NCI-H510A treated with DMSO at 0.1 percent for 48 hours (cell line): ENCODE data around the gene FASN.
"Not testable (repeated sequence)": the region's sequence is repeated elsewhere in the genome, so short reads cannot be mapped to it uniquely, and the experiment has no call there.

Source experiments
- DNase-seq: peaks from one replicate; lab custom pipeline; 2025; lab: John Stamatoyannopoulos, UW

FASN gene

DNA sequence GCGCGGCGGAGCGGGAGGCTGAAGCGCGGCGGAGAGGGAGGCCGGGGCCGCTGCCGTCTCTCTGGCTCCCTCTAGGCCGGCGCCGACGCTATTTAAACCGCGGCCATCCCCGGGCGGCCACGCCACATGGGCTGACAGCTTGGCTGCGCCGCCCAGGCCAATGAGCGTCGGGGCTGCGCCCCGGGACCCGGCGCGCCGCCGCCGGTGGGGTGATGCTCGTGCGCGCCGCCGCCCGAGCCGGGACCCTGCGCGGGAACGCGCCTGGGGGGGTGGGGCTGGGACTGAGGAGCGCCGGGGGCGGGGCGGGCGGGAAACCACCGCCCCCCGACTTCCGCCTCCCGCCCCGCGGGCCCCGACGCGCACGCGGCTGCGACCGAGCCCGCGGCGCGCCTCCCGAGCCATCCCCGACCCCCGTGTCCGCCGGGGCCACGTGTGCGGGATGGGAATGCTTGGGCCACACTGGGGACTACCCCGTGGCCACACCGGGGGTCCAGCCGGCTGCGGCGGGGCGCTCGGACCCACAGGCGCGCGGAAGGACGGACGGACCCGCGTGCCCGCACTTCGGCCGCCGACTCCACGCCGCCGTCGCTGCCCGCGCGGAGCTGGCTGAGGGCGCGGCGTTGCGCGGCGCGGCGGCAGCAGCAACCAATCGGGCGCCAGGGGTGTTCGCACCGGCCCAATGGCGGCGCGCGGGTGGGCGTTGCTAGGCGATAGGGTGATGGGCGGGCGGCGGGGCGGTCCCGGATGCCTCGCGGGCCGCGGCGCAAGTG, at the start of gene FASN:
FASN (minus strand) TSS at position 68 of the 770 bp plus-strand sequence. CDS start 1,791 bp downstream, outside the sequence.
- DNase-seq: peak; percentile 87

DNA sequence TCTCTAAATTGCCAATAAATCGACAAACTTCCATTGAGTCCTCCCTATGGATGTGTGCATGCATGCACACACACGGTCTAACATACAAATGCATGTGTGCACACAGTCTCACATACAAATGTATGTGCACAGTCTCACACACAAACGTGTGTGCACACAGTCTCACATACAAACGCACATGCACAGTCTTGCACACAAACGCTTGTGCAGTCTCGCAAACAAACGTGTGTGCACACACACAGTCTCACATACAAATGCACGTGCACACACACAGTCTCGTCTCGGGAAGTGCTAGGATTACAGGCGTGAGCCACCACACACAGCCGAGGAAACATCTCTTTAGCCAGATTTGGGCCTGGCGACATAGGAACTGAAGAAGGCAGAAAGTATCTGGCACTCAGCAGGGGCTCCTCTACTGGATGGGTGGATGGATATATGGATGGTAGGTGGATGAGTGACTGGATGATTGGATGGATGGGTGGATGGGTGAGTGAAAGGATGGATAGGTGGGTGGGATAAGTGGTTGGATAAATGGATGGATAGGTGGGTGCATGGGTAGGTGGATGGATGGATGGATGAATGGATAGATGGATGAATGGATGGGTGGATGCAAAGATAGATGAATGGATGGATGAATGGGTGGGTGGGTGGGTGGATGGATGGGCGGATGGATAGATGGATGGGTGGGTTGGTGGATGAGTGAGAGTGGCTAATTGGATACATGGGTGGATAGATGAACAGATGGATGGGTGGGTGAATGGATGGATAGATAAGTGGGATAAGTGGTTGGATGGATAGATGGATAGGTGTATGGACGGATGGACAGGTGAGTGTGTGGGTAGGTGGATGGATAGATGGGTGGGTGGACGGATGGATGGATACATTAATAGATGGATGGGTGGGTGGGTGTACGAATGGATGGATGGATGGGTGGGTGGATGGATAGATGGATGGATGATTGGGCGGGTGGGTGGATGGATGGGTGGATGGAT, 48.9 kb upstream of the FASN start:
- DNase-seq: no peak

DNA sequence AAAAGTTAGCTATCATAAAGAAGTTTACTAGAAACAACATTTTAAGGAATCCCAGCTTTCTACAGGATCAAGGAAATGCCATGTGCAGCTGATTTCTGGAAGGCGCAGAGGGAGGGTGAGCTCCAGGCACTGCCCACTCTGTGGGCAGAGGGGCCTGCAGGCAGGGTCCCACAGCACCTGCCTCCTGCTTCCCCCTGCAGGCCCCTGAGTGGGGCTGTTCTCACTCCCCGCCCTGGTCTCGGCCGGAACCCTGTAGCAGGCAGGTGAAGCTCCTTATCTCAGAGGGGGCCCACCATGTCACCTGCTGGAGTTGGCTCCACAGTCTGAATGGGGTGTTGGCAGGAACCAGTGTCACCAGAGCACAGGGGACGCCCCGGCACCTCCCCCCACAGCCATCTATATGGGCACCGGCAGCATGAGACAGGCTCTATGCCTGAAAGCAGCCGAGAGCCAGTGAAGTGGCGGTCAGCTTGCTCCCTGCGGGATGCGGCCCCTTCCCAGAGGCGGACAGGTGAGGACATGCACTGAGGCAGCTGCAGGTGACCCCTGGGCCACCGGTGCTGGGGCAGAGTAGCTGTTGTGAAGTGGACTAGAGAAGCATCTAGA, 47.6 kb upstream of the FASN start:
- DNase-seq: no peak

DNA sequence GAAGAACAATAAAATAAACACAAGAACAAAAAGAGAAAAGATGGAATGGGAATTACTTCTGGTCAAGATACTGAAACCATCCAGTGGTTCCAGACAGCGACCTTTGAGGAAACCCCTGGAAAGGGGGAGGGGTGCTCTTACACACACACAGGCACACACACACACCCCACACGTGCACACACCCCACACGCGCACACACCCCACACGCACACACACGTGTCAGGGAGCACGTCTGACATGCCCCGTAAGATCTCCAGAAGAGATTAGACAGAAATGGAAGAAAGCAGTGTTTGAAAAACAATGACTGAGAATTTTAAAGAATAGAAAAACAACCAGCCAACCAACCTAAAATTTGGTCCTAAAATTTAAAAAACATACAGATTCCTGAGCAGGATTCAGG, 45.3 kb upstream of the FASN start:
- no peak for DNase-seq

DNA sequence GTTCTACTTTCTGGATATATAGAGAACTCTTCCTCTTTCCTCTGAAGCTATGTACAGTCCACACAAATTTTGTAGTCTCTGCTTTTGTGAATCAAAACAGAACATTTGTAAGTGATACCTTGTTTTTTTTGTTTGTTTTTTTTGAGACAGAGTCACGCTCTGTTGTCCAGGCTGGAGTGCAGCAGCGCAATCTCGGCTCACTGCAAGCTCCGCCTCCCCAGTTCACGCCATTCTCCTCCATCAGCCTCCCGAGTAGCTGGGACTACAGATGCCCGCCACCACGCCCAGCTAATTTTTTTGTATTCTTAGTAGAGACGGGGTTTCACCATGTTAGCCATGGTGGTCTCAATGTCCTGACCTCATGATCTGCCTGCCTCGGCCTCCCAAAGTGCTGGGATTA, 41.9 kb upstream of the FASN start:
- not testable (repeated sequence) for DNase-seq

DNA sequence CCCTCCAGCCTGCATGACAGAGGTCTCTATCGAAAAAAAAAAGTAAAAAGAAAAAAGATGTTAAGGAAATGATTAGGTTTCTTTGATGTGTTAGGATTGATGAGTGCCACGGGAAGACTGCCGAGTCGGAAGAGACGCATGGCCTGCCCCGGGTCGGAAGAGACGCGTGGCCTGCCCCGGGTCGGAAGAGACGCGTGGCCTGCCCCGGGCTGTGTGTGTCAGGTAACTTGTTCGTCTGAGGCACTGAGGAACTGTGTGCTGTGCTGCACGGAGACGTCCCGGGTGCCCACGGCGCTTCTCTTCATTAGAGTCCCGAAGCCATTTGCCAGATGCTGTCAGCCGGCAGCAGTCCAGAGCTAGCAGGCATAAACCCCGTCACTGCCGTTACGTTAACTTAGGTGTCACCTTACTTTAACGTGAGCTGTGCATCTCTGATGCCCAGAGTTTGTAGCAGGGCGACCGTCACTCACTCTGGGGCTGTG, 40.5 kb upstream of the FASN start:
- DNase-seq: no peak

DNA sequence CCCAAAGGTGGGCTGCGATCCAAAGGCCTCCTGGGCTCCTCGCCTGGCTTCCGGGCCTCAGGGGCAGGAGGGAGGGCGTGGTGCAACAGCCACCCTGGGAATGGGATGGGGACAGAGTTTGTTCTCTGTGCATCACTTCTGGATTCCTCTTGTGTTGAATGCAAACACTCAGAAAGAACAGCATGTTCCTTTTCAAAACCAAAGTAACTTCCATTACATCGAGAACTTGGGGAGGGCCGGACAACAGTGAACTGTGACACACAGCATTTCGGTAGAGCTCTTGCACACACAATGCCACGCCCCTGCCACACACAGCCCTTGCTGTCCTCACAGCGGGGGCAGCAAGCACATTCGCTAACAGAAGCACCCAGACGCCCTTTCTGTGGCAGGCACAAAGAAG, 36.1 kb upstream of the FASN start:
- no peak for DNase-seq

DNA sequence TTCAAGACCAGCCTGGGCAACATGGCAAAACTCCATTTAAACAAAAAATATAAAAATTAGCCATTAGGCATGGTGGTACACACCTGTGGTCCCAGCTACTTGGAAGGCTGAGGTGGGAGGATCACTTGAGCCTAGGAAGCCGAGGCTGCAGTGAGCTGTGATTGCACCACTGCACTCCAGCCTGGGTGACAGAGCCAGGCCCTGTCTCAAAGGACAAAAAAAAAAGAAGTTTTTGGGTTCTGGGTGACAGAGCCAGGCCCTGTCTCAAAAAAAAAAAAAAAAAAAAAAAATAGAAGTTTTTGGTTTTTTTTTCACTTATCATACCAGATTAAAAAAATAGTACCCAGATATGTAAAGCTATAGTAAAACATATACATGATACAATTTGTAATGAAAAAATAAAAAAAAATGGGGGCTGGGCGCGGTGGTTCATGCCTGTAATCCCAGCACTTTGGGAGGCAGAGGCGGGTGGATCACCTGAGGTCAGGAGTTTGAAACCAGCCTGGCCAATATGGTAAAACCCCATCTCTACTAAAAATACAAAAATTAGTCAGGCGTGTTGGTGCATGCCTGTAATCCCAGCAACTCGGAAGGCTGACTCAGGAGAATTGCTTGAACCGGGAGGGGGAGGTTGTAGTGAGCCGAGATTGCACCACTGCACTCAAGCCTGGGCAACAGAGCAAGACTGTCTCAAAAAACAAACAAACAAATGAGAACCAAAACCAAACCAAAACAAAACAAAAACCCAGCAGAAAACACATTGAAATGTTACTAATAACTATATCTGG, 35.3 kb upstream of the FASN start:
- not testable (repeated sequence) for DNase-seq

DNA sequence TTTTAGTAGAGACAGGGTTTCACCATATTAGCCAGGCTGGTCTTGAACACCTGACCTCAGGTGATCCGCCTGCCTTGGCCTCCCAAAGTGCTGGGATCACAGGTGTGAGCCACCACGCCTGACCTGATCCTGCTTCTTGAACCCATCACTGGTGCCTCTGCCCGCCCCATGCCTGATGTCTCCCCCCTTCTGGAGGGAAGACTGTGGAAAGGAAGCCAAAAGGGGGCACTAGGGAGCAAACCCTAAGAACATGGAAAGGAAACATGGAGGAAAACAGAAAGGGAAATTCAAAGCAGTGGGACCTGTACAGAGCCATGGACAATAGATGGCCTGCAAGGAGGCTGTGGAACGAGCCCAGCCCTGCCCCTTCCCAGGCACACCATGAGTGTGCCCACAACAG, 31.1 kb upstream of the FASN start:
- DNase-seq: no peak

DNA sequence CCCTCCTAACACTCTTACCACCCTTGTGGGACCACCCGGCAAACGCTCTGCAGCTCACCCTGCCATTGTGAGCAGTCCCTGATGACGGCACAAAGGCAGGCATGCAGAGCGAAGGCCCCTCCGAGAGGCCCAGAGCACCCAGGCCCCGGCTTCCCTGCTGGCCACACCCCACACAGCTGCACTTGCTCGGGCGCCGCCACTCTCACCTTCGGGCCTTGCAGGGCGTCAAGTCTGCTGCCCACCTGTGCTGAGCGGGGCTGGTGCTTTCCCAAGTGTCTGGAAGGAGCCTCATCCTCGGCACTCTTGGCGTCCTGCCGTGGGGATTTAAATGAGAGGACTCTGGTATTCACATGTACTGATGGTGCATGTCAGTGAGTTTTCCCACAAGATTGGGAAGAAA, 30.3 kb upstream of the FASN start:
- DNase-seq: no peak

DNA sequence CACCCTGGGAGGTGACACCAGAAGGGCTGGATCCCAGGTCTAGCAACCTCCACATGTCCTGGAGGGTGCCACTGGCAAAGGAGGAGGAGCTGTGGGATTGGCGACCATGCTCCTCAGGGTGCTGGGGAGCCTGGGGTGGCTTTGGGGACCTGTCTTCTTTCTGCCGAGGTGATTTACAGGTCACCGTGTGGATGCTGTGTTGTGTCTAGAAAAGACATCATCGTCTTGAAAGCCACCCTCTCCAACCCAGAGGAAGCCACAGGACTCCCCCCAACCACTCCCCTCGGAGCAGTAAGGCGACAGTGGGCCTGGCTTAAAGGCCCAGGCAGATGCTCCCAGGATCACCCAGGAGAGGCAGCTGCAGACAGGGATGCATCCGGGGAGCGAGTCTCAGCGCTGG, 29.7 kb upstream of the FASN start:
- DNase-seq: no peak

DNA sequence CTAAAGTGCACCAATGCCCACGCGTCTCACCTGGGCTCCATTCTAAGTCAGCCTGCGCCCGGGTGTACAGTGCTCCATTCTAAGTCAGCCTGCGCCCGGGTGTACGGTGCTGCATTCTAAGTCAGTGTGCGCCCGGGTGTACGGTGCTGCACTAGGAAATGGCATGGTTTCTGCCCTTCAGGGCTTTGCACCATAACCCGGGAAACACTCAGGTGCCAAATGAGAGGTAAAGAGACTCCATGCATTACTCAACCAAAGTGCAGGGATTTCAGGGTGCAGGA, 29.2 kb upstream of the FASN start:
- no peak for DNase-seq

DNA sequence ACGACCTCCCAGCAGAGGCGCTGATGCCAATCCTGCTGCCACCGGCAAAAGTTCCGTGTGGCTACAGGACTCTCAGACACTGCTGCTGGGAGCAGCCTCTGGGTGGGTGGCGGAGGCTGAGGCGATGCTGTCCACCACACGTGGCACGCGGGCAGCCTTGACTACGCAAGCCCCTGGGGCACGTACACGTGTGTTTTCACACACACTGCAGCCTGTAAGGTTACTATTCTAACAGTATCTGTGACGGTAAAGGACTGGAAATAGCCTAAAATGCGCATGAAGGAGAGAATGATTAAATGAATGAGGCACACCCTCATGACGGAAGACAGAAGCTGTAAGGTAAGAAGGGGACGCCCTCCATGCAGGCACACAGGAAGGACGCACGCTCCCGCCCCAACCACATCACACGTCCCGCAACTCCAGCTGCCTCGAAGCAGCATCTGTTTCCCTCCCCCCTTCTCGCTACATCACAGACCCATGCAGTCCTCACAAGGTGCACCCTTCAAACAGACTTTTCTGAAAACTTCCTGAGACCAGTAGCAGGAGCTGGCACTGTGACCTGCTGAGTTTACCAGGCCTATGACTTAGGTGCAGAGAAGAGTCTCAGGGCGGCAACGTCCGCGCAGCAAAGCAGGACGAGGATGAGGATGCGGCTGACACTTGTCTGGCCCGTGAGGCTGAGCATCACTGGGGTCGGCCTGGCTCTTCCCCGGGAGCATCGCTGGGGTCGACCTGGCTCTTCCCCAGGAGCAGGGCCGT, 28.7 kb upstream of the FASN start:
- DNase-seq: no peak

DNA sequence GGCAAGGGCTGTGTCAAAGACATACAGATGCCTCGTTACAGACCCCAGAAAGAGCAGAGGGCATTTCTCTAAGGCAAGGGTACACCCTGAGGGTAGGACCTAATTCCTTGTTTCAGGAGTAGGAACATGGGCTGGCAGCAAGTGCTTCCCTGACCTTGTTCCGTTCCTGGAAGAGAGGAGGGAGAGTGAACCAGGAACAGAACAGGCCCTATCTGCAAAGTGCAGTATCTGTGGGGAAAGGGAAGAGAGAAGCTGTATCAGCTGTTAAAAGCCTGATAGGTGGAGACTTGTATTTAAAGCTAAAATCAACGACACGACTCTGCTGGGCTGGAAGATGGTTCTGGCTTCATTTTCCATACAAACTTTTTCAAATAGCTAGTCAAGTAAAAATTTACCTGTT, 26.1 kb upstream of the FASN start:
- DNase-seq: no peak

DNA sequence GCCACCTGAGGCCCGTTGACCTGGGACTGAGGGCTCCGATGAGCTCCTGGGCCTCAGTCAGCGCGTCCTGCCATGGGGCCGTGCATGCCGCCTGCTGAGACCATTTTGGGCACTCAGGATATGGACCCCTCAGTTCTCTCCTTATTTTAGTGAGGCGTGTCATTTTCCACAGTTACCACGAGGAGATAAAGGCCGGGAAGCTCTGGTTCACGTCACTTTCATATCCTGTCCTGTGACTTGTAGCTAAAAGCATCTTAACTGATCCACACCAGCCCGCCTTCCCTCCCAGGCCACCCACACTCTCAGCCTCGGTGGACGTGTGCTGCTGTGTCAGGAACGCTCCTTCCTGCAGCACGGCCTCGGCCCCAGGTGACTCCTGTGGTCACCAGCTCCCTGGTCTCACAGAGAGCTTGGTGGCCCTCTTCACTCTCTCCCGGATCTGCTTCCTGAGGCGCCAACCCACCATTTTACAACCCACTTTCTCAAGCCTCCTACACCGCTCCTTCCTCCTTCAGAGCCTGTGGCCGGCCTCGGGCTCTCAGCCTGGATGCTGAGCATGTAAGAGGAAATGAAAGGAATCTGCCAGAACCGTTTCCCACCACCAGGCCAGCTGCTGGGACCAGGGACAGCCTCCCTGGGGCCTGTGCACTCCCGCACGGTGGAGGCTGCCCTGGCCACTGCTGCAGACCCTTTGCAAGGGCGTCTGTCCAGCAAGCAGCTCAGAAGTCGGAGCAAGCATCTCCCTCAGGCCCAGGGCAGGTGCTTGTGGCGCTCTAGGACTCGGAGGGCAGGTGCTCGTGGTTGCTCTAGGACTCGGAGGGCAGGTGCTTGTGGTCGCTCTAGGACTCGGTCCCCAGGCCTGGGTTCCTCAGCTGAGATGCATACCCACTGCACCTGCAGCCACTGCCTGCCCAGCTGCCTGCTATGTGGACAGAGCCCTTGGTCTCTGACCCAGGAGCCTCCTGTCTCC, 23.9 kb upstream of the FASN start:
- DNase-seq: peak; percentile 31

DNA sequence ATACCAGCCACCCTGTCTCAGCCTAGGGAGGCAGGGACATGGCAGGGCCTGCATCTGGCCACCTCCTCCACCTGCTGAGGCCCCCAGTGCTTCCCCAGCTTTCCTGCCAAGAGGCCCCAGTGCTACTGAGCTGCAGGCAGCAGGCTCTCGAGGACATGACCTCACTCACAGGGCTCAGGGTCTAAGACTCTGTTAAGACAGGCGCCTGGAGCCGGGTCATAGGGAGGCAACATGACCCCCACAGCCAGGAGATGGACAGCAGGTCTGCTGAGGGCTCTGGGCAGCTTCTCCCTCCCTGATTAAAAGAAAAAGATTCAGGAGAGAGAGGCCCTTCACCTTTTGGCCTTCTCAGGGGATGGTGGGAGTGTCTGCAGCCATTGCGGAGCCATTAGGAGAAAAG, 23.2 kb upstream of the FASN start:
- no peak for DNase-seq

DNA sequence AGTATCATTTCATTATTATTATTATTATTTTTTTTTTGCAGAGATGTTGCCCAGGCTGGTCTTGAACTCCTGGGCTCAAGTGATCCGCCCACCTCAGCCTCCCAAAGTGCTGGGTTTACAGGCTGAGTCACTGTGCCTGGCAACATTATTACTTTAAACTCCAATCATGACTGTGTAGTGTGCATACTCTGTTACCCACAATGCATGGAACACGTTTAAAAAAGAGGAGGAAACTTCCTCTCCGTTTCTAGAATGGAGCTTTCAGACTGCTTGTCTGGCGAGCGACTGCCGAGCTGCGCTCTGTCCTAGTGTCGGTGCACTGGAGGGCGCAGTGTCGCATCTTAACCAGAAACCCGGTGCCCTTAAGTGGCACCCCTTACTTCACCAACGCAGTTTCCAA, 22.1 kb upstream of the FASN start:
- no peak for DNase-seq

DNA sequence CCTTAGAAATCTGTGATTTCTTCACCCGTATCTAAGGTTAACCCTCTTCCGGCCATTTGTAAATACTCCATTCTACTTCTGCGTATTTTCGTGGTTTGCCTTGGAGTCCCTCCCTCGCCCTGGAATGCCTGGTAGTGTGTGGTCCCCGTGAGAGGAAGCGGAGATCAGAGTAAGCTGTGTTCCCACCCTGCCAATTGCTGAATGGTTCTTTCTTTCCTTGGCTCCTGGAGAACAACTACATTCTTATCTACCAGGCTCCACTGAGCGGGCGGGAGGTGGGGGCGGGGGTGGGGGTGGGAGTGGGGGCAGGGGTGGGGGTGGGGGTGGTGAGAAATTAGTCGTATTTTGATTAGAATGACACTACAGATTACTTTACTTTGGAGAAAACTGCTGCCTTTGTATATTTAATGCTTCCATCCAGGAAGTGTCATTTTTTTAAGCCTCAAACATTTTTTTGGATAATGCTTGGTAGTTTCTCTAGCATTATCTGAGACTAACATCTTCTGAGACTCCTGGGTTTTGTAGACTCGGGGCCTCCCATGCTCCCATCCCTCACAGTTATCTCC, 20.9 kb upstream of the FASN start:
- no peak for DNase-seq

DNA sequence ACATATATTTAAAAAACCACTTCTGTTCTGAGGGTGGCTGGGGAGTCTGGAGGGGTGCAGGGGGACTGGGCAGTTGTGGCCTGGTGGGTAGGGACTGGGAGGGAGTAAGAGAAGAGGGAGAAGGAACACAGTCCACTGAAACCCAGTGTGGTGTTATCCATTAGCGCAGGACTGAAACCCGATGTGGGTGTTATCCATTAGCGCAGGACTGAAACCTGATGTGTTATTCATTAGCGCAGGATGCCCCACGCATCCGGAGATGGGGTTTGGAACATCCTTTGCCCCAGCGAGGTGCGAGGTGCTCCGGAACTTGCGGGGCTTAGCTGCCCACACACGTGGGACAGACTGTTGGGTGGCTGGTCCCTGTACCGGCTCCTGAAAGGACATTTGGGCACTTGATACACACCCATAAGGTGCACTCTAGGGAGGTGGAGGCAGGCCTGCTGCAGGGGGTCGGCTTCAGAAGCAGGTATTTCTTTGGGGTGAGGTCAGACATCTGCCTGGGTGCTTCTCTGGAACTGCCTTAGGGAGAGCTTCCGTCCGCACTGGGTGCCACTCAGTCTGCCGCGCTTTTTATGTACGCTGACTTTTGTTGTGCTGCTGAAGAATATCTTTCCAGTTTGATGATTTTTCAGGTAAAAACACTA, 20.3 kb upstream of the FASN start:
- no peak for DNase-seq
